ENCODE measurements around the gene FOCAD. TPM values are rescaled to one million over a fixed set of nuclear protein-coding genes. Genes with fewer than 3 reads are reported as not detected.

The FOCAD gene
- total RNA-seq, 1 experiment from 2014 or later, result 43.3 TPM

GRCh38 chr9:20945269-20945668 lies 261.2 kb downstream of the FOCAD start:
- Histone ChIP-seq H3K23me2 (ENCODE audit: insufficient read length, low read depth, low read length, poor library complexity, severe bottlenecking) (no peaks in the 10 kb centered on the region), H2BK5ac (ENCODE audit: insufficient read length, low read length) (no peak overlapping the region), H2AFZ (ENCODE audit: low read length) (no peak overlapping the region), H2BK20ac (ENCODE audit: low read depth, low read length, poor library complexity, severe bottlenecking) (no peak overlapping the region), H3K18ac (ENCODE audit: insufficient read length, low read depth, low read length) (no peak overlapping the region), H2BK120ac (ENCODE audit: low read depth, low read length, poor library complexity, severe bottlenecking) (no peak overlapping the region), H3K27ac (ENCODE audit: insufficient read length, low read depth, low read length) (no peak overlapping the region), H3K79me2 (ENCODE audit: insufficient read depth, low read length) (no peaks in the 10 kb centered on the region), H3K79me1 (ENCODE audit: insufficient read depth, low read depth, low read length, poor library complexity, severe bottlenecking) (no peaks in the 10 kb centered on the region), H3K4me1 (ENCODE audit: insufficient read depth, low read length) (no peaks in the 10 kb centered on the region; the same call in 1 of the 2 replicates), H3K27me3 (ENCODE audit: insufficient read depth, low read length) (no peaks in the 10 kb centered on the region), H4K91ac (ENCODE audit: insufficient read length, low read depth, low read length) (no peak overlapping the region), H3T11ph (ENCODE audit: low read length) (no peak overlapping the region), H4K5ac (ENCODE audit: insufficient read length, low read depth, low read length) (no peak overlapping the region), H3K23ac (ENCODE audit: insufficient read length, low read depth, low read length) (no peak overlapping the region), H2BK12ac (ENCODE audit: insufficient read length, low read depth, low read length) (no peak overlapping the region), H3K14ac (ENCODE audit: insufficient read depth, low read length) (no peak overlapping the region), H3K56ac (ENCODE audit: insufficient read length, low read depth, low read length) (no peak overlapping the region), H3K4me2 (ENCODE audit: insufficient read depth, insufficient read length, low read length) (no peak overlapping the region), H4K20me1 (ENCODE audit: control insufficient read depth, insufficient read depth, insufficient read length) (no peaks in the 10 kb centered on the region), H3K4ac (ENCODE audit: low read depth, low read length) (no peak overlapping the region), H2AK5ac (ENCODE audit: insufficient read length, low read length) (no peak overlapping the region), H2BK15ac (ENCODE audit: low read depth, low read length) (no peak overlapping the region), H4K8ac (replicated peaks; ENCODE audit: insufficient read length, low read depth, low read length) (no peak overlapping the region), H3K9me3 (ENCODE audit: control insufficient read depth, low read depth, low read length) (no peaks in the 10 kb centered on the region), H3K9ac (ENCODE audit: extremely low read depth, insufficient read length, low read length) (no peak overlapping the region)
- H3K9me3 Mint-ChIP-seq, result no peaks in the 10 kb centered on the region
- H3K4me1 Mint-ChIP-seq, result peaks cover 32 to 35% of the 10 kb centered on the region in 2 experiments
- TF ChIP-seq, protein P1, sequence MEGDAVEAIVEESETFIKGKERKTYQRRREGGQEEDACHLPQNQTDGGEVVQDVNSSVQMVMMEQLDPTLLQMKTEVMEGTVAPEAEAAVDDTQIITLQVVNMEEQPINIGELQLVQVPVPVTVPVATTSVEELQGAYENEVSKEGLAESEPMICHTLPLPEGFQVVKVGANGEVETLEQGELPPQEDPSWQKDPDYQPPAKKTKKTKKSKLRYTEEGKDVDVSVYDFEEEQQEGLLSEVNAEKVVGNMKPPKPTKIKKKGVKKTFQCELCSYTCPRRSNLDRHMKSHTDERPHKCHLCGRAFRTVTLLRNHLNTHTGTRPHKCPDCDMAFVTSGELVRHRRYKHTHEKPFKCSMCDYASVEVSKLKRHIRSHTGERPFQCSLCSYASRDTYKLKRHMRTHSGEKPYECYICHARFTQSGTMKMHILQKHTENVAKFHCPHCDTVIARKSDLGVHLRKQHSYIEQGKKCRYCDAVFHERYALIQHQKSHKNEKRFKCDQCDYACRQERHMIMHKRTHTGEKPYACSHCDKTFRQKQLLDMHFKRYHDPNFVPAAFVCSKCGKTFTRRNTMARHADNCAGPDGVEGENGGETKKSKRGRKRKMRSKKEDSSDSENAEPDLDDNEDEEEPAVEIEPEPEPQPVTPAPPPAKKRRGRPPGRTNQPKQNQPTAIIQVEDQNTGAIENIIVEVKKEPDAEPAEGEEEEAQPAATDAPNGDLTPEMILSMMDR (conservative IDR thresholded peaks at IDR 0.05), result no peak
- WGBS (ENCODE audit: extremely low coverage, insufficient read length, low lambda C conversion rate), result no CpG with 5 or more reads among the region's 3 CpGs
- no peaks in the 10 kb centered on the region for H3K27me3 Mint-ChIP-seq (ENCODE audit: low read depth)
- no peak for DNase-seq
- peaks cover 0 to 8% (median 6%) of the 10 kb centered on the region in 3 experiments; a peak in 2 of 7 replicates for H3K36me3 Mint-ChIP-seq (ENCODE audit: insufficient read depth in 1 of 3, low read depth in 3 of 3)
- no peak overlapping the region for H3K27ac Mint-ChIP-seq
- no peak overlapping the region for H3K4me3 Mint-ChIP-seq
